AG04450 (cell line): ENCODE data around the gene MACROD2. TPM values are rescaled to one million over a fixed set of nuclear protein-coding genes. Genes with fewer than 3 reads are reported as not detected.

Source experiments
- CTCF ChIA-PET: fragments of 300-600, 350-600 bp; formaldehyde crosslinking; extraction: SDS; loops from one replicate; lab custom pipeline; 2022; ENCODE audit warnings: antibody characterized with exemption, inconsistent platforms; lab: Charles Lee
- POLR2A ChIA-PET: fragments of 350-600 bp; formaldehyde crosslinking; extraction: SDS; loops from one replicate; lab custom pipeline; 2021; ENCODE audit warnings: antibody characterized with exemption, inconsistent platforms; lab: Yijun Ruan, JAX
- DNase-seq: peaks from one replicate; pipeline ENCODE4 v3.0.0-alpha.2; 2011; ENCODE audit warnings: low read depth, low spot score
- H3K27ac ChIP-seq: one replicate; pipeline ENCODE4 v1.5.1; 2012; ENCODE audit warnings: low read depth, low read length, control low read depth
- H3K27me3 ChIP-seq: one replicate; pipeline ENCODE4 v1.6.0; 2012; ENCODE audit warnings: low read length; ENCODE audit not compliant: control insufficient read depth, insufficient read depth
- H3K4me3 ChIP-seq: 2 replicates; pipeline ENCODE4 v1.5.1; 2011; ENCODE audit warnings: mild to moderate bottlenecking, low read depth, low read length, control low read depth
- H3K9me3 ChIP-seq: 2 replicates; pipeline ENCODE4 v1.5.1; 2012; ENCODE audit warnings: low read length; ENCODE audit not compliant: control insufficient read depth, insufficient read depth
- polyA plus RNA-seq: library from polyadenylated mRNA; depleted of rRNA; stranded (reverse); fragments of >200 nt; gene quantifications from 2 replicates; pipeline ENCODE4 v1.2.3, GENCODE V29; 2011
- TF ChIP-seq, protein P1 (sequence below): IDR thresholded peaks from 2 replicates; pipeline ENCODE4 v1.5.1; 2011; ENCODE audit warnings: low read depth, low read length, control low read depth, inconsistent platforms

The MACROD2 gene
- polyA plus RNA-seq, 1 experiment, result 0.02 TPM

DNA sequence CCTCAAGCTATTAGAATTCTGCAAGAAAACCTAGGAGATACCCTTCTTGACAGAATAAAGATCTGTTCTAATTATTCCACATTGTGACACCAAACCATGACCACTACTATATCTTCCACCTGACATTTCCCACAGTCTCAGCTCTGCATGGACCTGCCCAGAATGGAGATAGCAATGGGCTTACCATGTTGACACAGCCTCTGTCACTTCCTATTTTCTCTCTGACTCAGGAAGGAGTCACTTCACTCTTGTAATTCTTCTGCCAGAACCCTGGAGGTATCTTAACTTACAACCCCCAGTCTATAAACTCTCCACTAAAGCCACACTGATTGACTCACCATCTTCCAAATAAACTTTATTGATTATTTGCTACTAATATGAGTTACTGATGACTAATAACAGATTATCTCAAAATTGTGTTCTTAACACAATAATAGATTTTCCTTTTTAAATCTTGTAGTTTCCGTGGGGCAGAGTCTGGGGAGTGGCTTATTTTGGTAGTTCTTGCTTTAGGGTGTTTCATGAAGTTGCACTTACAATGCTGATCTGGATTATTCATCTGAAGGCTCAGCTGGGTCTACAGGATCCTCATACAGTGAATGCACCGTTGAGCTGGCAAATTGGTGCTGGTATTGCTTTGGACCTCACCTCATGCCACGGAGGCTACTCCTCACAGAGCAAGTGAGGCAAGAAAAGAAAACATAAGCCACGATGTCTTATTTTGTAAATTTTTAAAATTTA is 1708.0 kb downstream of the MACROD2 start:
- ChIA-PET POLR2A (no interaction called here), CTCF (no interaction called here)
- Histone ChIP-seq H3K9me3 (no peaks in the 10 kb centered on the region; the same call in 1 of the 2 replicates), H3K27ac (no peak overlapping the region), H3K27me3 (no peaks in the 10 kb centered on the region), H3K4me3 (no peak overlapping the region)
- TF ChIP-seq, protein P1, sequence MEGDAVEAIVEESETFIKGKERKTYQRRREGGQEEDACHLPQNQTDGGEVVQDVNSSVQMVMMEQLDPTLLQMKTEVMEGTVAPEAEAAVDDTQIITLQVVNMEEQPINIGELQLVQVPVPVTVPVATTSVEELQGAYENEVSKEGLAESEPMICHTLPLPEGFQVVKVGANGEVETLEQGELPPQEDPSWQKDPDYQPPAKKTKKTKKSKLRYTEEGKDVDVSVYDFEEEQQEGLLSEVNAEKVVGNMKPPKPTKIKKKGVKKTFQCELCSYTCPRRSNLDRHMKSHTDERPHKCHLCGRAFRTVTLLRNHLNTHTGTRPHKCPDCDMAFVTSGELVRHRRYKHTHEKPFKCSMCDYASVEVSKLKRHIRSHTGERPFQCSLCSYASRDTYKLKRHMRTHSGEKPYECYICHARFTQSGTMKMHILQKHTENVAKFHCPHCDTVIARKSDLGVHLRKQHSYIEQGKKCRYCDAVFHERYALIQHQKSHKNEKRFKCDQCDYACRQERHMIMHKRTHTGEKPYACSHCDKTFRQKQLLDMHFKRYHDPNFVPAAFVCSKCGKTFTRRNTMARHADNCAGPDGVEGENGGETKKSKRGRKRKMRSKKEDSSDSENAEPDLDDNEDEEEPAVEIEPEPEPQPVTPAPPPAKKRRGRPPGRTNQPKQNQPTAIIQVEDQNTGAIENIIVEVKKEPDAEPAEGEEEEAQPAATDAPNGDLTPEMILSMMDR, result no peak
- DNase-seq, result no peak

DNA sequence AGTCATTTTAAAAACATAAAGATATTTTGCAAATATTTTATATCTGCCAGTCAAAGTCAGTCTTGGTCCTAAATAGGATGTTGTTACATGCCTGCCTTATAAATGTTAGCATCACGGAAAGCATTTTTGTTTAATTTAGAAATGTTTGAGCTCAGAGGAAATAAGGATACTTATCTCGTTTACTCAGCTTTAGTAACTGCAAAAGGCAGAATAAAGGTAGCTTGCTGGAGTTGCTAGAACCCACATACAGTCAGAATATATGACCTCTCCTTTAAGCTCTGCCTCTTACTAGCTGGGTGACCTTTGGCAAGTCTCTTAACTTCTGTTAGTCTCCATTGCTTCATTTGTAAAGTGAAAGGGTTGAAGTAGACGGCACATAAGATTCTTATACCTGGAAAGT is 1710.7 kb downstream of the MACROD2 start:
- no peak for DNase-seq
- no peak overlapping the region for H3K27ac ChIP-seq
- TF ChIP-seq, protein P1, result no peak
- ChIA-PET POLR2A (no interaction called here), CTCF (interaction anchor here (1.0 kb wide), 1 partner anchor 9 kb away, joined by 3 read pairs; no protein-coding TSS in a partner anchor)
- no peak overlapping the region for H3K4me3 ChIP-seq
- H3K27me3 ChIP-seq, result no peaks in the 10 kb centered on the region
- no peaks in the 10 kb centered on the region; the same call in 1 of the 2 replicates for H3K9me3 ChIP-seq

DNA sequence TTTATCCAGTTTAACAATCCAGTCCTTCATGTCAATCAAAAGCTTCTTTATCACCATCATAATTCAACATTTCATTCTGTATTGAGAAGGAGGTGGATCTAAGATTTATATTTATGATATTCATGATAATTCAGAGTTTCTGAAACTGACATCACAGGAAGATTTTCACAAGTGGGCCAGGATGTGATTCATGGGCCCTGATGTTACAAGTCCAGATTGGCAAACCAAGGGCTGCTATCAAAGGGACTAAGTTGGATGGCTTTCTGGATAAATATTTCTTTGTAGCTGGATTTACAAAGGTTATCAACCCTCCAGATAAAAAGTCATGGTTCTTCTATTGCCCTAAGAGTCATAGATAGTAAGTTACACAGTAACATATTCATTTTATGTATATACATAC is 1711.4 kb downstream of the MACROD2 start:
- TF ChIP-seq, protein P1, result no peak
- no peak for DNase-seq
- POLR2A ChIA-PET, result no interaction called here
- H3K27me3 ChIP-seq, result no peaks in the 10 kb centered on the region
- no peaks in the 10 kb centered on the region; the same call in 1 of the 2 replicates for H3K9me3 ChIP-seq
- CTCF ChIA-PET, result interaction anchor here (1.0 kb wide), 2 partner anchors 9 to 202 kb away, joined by 3 read pairs; no protein-coding TSS in a partner anchor
- no peak overlapping the region for H3K4me3 ChIP-seq
- H3K27ac ChIP-seq, result no peak overlapping the region

GRCh38 chr20:15708984-15709598 is 1713.8 kb downstream of the MACROD2 start:
- no peak overlapping the region for H3K27ac ChIP-seq
- no peak for DNase-seq
- POLR2A ChIA-PET, result no interaction called here
- CTCF ChIA-PET, result interaction anchor here (0.8 to 2.4 kb wide), 4 partner anchors 31 to 1053 kb away, joined by 3 to 14 read pairs (median 4); no protein-coding TSS in a partner anchor
- no peak overlapping the region for H3K4me3 ChIP-seq
- H3K27me3 ChIP-seq, result no peaks in the 10 kb centered on the region
- TF ChIP-seq, protein P1, result peak; percentile 54
- H3K9me3 ChIP-seq, result no peaks in the 10 kb centered on the region; the same call in 1 of the 2 replicates

- Histone ChIP-seq H3K9me3 (no peaks in the 10 kb centered on the region; the same call in 1 of the 2 replicates), H3K27ac (no peak overlapping the region), H3K4me3 (no peak overlapping the region), H3K27me3 (no peaks in the 10 kb centered on the region)
- no peak for DNase-seq
- TF ChIP-seq, protein P1, result no peak
- POLR2A ChIA-PET, result no interaction called here
- CTCF ChIA-PET, result interaction anchor here (2.4 kb wide), 1 partner anchor 765 kb away, joined by 14 read pairs; no protein-coding TSS in a partner anchor
Measured at GRCh38 chr20:15710636-15711035, 1715.3 kb downstream of the MACROD2 start.
